HG02759 (cell line): ENCODE measurements around the gene MVP.
A peak's percentile ranks its signal among the peaks of the same experiment; 100 is the strongest.
"Not testable (repeated sequence)": the region's sequence is repeated elsewhere in the genome, so short reads cannot be mapped to it uniquely, and the experiment has no call there.

ENCODE experiments used
- ATAC-seq: cut with Tn5 transposase; IDR thresholded peaks from one replicate; pipeline ENCODE4 v1.9.1; 2021; ENCODE audit warnings: mild to moderate bottlenecking, moderate library complexity; ENCODE audit not compliant: unreplicated experiment

MVP gene

DNA sequence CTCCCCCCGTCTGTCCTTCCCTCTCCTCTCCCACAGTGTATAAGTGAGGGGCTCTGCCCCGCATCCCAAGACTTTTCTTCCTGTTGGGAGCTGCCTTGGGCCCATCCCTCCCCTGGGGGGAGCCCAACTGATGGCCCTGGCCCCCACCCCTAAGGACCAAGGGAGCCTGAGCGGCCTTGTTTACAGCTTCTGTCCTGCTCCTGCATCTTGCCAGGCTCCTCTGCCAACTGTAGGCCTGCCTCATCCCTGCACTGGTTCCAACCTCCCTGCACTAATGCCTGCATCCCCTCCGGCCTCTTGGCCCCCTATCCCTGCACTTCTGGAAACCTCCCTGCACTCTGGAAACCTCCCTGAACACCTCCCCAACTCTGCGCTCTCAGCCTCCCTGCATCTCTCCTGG, 5.7 kb upstream of the MVP start:
- no peak for ATAC-seq

DNA sequence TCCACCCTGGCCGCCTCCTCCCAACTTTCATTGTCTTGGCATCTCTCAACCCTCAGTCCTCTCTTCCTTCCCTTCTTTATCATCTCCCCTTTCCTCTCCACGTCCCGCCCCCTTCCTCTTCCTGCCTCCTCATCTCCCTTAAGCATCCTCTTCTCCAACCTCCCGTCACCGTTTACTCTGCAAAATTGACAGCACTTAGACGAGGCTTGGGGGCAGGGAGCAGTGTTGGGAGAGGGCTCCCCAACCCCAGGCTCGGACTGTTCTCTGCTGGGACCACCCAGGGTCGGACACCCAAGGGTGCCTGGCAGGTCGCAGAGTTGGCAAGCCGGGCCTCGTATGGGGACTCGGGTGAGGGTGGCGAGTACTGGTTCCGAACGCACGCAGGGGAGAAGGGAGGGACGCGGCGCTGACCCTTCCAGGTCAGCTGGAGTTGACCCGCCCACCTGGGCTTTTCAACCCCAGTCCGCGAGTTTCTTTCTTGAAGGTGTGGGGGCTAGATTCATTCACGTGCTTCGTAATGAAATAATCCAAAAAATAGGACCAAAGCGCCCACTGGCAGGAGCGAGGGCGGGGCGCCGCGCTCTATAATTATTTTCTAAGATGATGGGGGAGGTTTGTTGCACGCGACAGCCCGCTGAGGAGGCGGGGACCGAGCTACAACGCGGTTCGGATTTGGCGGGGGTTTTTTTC, 5.1 kb upstream of the MVP start:
- no peak for ATAC-seq

DNA sequence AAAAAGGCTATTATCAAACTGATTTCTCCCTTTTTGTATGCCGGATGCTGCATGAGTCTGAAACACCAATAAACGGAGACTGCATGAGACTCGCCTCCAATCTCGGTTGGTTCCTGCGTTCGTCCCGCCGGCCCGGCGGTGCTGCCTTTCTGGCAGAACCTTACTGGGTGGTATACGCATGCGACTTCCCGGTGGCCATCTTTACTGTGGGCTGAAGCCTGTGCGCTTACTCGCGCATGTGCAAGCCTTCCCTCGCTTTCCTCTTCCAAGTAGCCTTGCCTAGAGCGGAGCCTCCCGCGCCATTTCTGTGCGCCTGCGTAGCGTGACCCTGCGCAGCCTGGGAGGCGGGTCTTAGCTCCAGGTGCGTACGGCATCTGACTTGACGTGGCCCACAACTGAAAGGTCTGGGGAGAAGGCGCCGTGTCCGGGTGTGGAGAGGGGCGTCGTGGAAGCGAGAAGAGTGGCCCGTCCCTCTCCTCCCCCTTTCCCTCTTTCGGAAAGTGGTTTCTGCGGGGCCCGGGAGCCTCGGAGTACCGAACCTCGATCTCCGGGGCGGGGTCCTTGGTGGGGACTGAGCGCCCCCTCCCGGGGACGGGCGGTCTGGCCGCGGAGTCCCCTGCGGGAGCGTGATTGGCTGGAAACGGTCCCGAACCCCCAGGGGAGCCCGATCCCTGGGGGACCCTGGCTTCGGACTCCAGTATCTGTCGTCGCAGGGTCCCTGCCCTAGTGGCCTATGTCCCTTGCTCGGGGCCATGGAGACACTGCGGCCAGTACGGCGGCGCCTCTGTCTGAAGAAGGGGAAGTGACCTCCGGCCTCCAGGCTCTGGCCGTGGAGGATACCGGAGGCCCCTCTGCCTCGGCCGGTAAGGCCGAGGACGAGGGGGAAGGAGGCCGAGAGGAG, 4.2 kb upstream of the MVP start, which contains the start of gene PAGR1:
Gene PAGR1, plus strand, starts transcription at position 360 of the 901 bp plus-strand sequence. Its CDS starts 374 bp downstream, at position 734.
- ATAC-seq: peak; percentile 61

DNA sequence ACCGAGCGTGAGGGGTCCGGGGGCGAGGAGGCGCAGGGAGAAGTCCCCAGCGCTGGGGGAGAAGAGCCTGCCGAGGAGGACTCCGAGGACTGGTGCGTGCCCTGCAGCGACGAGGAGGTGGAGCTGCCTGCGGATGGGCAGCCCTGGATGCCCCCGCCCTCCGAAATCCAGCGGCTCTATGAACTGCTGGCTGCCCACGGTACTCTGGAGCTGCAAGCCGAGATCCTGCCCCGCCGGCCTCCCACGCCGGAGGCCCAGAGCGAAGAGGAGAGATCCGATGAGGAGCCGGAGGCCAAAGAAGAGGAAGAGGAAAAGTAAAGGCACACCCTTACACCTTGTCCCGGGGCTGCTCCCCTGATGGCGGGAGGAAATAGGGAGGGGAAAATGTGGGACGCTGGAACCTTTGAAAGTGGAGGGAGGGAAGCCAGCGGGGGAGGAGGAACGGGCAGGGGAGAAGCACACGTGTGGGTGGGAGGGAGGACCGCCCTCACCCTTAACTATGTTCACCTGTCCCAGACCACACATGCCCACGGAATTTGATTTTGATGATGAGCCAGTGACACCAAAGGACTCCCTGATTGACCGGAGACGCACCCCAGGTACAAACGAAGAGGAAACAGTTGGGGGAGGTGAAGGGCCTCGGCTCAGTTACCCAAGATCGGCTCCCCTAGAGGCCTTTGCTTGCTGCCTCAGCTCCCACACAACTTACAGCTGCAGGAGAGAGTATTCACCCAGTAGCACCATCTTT, 3.4 kb upstream of the MVP start:
- peak; percentile 8 for ATAC-seq

DNA sequence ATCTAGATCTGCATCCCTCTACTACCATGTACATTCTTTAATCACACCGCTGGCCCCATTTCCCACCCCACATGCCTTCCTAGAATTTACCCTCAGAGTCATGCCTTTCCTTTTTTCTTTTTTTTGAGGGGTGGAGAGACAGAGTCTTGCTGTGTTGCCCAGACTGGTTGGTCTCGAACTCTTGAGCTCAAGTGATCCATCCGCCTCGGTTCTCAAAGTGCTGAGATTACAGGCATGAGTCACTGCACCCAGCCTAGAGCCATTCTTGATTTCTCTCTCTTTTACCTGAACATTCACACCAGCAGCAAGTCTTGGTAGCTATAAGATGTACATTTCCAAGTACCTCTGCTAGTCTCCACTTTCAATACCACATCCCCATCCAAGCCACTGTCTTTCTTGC, 2.2 kb upstream of the MVP start:
- ATAC-seq: no peak

DNA sequence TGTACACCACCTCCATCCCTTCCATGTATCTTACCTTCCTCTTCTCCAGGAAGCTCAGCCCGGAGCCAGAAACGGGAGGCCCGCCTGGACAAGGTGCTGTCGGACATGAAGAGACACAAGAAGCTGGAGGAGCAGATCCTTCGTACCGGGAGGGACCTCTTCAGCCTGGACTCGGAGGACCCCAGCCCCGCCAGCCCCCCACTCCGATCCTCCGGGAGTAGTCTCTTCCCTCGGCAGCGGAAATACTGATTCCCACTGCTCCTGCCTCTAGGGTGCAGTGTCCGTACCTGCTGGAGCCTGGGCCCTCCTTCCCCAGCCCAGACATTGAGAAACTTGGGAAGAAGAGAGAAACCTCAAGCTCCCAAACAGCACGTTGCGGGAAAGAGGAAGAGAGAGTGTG, 756 bp upstream of the MVP start:
- ATAC-seq: no peak

DNA sequence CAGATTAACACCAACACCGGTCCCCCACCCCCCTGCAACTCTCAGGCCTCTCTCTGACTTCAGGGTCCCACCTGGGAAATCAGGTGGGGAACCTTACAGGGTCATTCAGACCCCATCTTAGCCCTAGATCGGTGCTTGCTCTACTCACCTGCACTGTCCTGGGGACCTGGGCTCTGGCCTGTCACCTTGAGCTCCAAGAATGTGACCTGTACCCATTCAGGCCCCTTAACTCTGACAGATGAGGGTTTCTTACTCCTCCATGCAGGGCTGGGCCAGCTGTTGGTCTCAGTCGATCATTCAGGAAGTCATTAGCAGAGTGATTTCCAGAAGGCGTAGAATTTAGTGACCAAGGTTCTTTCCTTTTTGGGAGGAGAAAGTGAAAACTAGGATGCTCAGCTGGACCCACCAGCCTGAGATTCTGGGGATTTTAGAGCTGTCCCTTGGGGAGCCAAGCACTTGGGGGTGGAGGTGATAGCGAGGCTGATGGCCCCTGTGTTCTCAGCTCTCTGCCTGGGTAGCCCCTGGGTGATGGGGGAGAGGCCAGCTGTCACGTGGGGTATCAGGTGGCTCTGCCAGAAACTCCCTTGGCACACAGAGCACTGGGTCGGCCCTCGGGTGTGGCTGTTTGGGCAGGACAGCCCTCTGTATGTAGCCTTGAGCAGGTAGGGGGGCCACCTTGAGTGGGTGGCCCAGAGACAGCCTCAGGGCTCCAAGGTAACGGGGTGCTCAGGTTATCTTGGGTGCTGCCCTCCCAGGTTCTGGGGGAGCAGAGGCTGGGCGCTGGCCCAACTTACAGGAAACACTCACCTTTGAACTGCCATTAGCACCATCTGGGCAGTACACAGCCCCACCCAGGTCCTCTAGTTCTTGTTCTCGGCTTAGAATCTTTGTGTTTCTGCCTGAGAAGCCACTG, 724 bp downstream of the MVP start:
- peak; percentile 48 for ATAC-seq

DNA sequence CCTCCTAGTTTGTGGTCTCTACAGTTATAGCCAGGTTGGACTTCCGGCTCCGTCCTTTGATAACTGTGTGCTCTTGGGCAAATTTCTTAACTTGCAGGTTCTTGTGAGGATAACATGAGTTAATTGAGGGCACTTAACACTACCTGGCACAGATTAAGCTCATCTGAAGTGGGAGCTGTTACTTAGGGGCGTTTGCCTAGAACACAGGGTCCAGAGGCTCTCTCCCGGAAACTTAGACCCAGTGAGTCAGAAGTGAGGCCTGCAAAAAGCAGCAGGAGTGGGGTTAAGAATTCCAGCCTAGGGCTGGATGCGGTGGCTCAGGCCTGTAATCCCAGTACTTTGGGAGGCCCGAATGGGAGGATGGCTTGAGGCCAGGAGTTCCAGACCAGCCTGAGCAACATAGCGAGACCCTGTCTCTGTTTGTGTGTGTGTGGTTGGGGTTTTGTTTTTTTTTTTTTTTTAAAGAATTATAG, 1.4 kb downstream of the MVP start:
- ATAC-seq: no peak

DNA sequence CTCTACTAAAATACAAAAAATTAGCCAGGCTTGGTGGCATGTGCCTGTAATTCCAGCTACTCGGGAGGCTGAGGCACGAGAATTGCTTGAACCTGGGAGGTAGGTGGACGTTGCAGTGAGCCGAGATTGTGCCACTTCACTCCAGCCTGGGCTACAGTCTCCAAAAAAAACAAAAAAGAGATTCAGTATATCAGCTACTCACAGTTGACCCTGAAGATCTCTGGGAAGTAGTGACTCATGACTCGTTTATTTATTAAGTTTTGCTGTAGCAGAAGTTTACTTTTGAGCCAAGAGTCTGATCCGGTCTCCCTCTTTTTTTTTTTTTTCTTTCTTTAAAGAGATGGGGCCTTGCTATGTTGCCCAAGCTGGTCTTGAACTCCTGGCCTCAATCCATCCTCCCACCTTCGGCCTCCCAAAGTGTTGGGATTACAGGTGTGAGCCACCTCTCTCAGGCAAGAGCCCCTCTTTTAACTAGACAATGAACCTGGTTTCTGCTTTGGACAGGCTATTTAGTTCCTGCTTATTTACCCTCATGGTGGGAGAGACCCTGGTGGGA, 4.4 kb downstream of the MVP start:
- no peak for ATAC-seq

DNA sequence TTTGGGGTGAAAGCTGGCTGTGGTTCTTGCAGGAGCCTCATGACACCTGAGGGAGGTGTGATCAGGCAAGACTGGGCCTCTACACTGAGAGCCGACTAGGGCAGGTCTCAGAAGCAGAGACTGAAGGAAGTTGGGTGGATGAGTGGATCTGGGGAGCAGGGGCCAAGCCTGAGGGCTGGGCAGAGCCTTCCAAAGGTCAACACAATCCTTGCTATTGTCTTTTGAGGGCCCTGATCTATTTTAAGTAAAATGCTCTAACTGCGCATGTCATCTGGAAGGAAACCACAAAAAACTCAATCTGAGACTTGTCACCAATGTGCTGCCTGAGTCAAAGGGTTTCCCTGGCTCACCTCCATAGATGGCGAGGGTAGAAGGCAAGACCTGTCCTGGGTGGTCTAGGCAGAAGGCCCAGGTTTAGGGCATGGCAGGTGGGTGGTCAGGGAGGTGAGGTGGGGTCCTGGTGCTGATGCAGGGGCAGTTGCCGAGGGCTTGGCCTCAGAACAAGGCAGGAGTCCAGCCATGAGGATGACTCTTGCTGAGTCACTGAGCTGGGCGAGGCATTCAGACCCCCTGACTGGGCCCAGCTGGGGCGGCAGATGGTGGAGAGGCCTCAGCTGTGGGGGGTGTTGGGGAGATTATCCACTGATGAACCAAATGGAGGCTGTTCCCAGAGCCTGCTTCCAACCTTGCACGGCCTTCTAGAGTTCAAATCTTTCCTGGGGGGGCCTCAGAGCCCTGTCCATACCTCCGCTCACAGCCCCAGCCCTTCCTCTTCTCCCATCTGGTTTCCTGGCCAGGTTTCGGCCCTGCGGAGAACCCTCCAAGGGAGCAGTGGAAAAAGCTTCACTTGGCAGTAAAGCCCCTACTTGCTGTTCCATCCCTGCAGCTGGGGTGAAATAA, 5.1 kb downstream of the MVP start:
- ATAC-seq: no peak

DNA sequence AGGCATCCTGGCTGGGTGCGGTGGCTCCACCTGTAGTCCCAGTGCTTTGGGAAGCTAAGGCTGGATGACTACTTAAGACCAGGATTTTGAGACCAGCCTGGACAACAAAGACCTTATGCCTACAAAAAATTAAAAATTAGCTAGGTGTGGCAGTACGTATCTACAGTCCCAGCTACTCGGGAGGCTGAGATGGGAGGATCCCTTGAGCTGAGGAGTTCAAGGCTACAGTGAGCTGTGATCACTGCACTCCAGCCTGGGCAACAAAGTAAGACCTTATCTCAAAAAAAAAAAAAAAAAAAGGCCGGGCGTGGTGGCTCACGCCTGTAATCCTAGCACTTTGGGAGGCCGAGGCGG, 6.1 kb downstream of the MVP start:
- ATAC-seq: no peak

DNA sequence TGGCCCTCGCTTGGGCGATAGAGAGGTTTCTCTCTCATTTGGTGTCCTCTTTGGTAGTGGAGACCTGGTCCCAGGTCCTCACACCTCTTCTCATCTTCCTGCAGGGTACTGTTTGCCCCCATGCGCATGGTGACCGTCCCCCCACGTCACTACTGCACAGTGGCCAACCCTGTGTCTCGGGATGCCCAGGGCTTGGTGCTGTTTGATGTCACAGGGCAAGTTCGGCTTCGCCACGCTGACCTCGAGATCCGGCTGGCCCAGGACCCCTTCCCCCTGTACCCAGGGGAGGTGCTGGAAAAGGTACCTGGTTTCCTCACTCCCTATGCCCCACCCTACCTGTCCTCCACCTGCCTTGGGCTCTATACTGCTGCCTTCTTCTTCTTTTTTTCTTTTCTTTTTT, 10.5 kb downstream of the MVP start:
- no peak for ATAC-seq

DNA sequence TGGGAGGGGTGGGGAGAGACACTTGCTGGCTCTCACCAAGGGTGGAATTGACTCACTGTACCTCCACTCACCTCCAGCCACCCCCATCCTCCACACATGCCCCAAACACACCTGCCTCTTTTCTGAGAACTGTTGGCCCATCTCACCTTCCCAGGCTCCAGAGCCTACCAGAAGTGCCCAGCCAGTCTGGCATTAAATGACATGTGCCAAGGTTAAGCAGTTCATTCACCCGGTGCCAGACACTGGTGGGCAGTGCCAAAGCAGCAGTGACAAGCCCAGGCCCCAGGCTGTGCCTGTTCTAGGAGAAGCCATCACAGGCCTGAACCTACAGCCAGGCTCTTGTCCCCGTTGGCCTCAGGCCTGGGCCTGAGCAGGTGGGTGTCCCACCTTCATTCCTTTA, 11.2 kb downstream of the MVP start:
- ATAC-seq: no peak

DNA sequence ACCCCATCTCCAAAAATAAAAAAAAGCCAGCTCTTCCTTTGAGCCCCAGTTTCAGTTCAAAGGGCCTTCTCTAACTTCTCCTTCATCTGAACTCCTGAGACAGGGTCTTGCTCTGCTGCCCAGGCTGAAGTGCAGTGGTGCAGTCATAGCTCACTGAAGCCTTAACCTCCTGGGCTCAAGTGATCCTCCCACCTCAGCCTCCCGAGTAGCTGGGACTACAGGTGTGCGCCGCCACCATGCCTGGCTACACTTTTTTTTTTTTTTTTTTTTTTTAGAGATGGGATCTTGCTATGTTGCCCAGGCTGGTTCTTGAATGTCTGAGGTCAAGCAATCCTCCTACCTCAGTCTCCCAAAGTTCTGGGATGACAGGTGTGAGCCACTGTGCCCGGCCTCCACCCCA, 13.0 kb downstream of the MVP start:
- not testable (repeated sequence) for ATAC-seq

DNA sequence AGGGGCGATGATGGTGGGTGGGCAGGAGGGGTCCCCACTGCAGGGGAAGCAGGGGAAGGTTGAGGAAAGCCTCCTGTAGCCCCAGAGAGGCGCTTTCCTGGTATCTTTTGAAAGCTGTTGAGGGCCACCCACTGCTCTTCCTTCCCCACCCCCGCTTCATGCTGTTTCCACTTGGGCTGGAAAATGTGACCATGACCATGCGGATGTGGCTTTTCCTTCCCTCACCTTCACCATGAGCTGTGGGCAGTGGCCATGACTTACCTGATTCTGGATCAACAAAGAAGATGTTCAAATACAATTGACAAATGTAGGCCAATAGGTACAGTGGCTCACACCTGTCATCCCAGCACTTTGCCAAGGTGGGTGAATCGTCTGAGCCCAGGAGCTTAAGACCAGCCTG, 13.8 kb downstream of the MVP start:
- ATAC-seq: no peak

DNA sequence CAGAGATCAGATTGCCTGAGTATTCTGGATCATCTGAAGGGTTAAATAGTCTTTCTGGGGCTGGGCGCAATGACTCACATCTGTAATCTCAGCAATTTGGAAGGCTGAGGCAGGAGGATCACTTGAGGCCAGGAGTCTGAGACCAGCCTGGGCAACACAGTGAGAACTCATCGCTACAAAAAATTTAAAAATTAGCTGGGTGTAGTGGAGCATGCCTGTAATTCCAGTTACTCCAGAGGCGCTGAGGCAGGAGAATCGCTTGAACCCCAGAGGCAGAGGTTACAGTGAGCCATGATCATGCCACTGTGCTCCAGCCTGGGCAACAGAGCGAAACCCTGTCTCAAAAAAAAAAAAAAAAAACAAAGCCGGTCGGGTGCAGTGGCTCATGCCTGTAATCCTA, 15.7 kb downstream of the MVP start:
- ATAC-seq: no peak

DNA sequence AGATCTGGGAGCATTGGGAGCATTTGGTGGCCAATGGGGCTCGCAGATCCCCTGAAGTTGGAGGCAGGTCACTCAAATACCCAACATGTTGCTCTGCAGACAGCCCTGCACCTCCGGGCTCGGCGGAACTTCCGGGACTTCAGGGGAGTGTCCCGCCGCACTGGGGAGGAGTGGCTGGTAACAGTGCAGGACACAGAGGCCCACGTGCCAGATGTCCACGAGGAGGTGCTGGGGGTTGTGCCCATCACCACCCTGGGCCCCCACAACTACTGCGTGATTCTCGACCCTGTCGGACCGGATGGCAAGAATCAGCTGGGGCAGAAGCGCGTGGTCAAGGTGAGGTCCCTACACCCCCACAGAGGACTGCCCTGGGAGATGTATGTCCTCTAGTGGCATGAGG, 16.4 kb downstream of the MVP start:
- ATAC-seq: no peak

DNA sequence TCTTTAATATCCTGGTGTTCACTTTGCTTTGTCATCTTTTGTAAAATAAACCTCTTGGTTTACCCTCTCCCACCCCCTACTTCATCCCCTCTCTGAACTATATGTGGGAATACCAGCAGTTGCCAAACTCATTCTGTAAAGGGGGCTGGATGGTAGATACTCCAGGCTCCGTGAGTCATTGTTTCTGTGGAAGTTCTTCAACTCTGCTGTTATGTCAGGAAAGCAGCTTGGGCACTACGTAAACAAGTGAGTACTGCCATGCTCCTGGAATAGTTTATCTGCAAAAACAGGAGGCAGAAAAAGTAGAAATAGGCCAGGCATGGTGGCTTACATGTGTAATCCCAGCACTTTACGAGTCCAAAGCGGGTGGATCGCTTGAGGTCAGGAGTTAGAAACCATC, 17.6 kb downstream of the MVP start:
- no peak for ATAC-seq

DNA sequence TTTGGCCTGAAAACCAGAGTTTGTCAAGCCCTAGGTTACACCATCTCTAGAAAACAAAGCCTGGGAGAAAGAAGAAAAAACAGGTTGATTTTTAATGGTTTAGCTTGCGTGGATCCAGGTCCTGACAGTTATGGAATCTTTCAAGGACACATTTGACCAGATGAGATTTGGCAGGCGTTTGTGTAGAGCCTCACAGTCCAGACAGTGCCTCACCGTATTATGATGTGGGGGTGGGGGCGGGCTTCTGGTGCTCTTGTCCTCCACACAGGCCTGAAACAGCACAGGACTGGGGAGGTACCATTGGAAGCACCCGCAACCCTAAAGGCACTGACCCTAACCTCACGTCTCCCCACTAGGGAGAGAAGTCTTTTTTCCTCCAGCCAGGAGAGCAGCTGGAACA, 19.6 kb downstream of the MVP start:
- no peak for ATAC-seq
